ENCODE data around the gene CLCNKA.
"Not testable (repeated sequence)": the region's sequence is repeated elsewhere in the genome, so short reads cannot be mapped to it uniquely, and the experiment has no call there.

The CLCNKA gene

DNA sequence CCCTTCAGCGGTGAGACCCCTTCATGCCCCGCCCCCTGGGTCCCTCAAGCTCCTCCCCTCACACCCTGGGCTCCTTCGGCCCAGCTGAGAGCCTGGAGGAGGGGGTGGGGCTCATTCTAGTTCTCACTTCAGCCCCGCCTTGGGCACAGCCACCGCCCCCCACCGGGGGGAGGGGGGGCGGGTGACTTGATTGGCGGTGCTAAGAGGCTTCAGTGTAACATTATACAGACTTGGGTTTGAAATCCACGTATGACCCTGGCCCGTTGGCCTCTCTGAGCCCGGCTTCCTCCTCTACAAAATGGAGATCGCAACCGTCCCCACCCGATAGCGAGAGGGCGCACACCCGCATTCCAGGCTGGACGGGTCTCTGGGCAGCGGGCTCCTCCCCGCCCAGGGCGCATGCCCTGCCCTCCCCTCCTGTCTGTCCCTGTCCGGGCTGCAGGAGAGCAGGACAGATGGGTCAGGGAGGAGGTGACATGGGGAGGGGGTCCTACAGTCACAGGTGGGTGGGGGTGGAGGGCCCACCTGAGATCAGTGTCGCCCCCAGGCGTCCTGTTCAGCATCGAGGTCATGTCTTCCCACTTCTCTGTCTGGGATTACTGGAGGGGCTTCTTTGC, 26.8 kb downstream of the CLCNKA start:
- no peak for TF ChIP-seq ZFX (IDR thresholded peaks at IDR 0.05; ENCODE audit: borderline replicate concordance)
- TF ChIP-seq, protein P1, sequence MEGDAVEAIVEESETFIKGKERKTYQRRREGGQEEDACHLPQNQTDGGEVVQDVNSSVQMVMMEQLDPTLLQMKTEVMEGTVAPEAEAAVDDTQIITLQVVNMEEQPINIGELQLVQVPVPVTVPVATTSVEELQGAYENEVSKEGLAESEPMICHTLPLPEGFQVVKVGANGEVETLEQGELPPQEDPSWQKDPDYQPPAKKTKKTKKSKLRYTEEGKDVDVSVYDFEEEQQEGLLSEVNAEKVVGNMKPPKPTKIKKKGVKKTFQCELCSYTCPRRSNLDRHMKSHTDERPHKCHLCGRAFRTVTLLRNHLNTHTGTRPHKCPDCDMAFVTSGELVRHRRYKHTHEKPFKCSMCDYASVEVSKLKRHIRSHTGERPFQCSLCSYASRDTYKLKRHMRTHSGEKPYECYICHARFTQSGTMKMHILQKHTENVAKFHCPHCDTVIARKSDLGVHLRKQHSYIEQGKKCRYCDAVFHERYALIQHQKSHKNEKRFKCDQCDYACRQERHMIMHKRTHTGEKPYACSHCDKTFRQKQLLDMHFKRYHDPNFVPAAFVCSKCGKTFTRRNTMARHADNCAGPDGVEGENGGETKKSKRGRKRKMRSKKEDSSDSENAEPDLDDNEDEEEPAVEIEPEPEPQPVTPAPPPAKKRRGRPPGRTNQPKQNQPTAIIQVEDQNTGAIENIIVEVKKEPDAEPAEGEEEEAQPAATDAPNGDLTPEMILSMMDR (IDR thresholded peaks at IDR 0.05): peak; percentile 31; the same call in 1 of the 2 replicates
- no peak overlapping the region for H3K27ac ChIP-seq

GRCh38 chr1:16050328-16050727, 28.5 kb downstream of the CLCNKA start:
- no peak for TF ChIP-seq ZFX (IDR thresholded peaks at IDR 0.05; ENCODE audit: borderline replicate concordance)
- TF ChIP-seq, protein P1 (IDR thresholded peaks at IDR 0.05): no peak
- no peak overlapping the region for H3K27ac ChIP-seq

- no peak overlapping the region for H3K27ac ChIP-seq
- TF ChIP-seq, protein P1 (IDR thresholded peaks at IDR 0.05): no peak
- no peak for TF ChIP-seq ZFX (IDR thresholded peaks at IDR 0.05; ENCODE audit: borderline replicate concordance)
Measured at GRCh38 chr1:16051039-16051438, 29.2 kb downstream of the CLCNKA start.

DNA sequence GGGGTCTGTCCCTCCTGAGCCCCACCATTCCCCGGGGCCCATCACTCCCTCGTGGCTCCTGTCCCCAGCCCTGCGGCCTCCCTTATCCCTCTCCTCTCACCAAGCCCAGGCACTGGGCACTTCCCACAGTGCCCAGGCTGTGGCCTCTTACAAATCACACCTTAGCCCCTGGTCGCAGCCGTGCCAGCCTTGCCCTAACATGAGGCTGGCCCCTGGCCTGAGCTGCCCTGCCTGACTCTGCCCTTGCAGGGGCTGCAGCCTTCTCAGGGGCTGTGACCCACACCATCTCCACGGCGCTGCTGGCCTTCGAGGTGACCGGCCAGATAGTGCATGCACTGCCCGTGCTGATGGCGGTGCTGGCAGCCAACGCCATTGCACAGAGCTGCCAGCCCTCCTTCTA, 30.1 kb downstream of the CLCNKA start:
- H3K27ac ChIP-seq: not testable (repeated sequence)

DNA sequence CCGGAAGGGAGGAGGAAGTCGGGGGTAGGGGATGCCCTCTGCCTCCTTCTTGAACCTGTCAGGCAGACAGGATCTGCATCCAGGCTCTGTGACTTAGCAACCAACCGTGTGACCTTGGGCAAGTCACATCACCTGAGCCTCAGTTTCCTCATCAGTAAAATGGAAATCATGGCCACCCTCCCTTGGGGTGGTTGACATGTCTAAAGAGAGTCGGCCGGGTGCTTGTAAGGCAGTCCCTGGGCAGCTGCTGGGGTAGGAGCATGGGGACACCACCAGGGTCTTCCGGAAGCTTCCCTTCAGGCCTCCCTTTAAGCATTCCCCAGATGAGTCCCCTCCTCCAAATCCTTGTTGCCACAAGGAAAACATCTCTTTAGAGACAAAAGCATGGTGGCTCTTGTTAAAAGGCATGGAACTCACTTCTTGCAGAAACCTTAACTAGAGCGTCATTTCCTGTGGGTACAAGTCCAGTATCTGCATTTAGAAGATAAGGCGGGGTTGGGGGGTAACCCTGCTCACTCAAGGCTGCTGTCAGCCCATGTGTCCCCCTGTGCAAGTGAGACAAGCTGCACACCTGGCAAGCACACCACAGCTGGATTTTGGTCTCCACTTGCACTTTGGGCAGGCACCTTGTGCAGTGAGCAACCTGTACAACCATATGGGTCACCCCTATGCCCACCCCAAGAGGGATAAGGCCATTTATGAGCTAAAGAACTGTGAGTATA, 32.1 kb downstream of the CLCNKA start:
- H3K27ac ChIP-seq: no peak overlapping the region
- TF ChIP-seq, protein P1 (IDR thresholded peaks at IDR 0.05): no peak
- TF ChIP-seq ZFX (IDR thresholded peaks at IDR 0.05; ENCODE audit: borderline replicate concordance): no peak

GRCh38 chr1:16054598-16055540, 33.0 kb downstream of the CLCNKA start:
- no peak for TF ChIP-seq ZFX (IDR thresholded peaks at IDR 0.05; ENCODE audit: borderline replicate concordance)
- TF ChIP-seq, protein P1 (IDR thresholded peaks at IDR 0.05): no peak
- no peak overlapping the region for H3K27ac ChIP-seq

- TF ChIP-seq ZFX (IDR thresholded peaks at IDR 0.05; ENCODE audit: borderline replicate concordance): no peak
- TF ChIP-seq, protein P1 (IDR thresholded peaks at IDR 0.05): peak; percentile 96
- H3K27ac ChIP-seq: no peak overlapping the region
Measured at GRCh38 chr1:16055613-16056520, 34.0 kb downstream of the CLCNKA start.

DNA sequence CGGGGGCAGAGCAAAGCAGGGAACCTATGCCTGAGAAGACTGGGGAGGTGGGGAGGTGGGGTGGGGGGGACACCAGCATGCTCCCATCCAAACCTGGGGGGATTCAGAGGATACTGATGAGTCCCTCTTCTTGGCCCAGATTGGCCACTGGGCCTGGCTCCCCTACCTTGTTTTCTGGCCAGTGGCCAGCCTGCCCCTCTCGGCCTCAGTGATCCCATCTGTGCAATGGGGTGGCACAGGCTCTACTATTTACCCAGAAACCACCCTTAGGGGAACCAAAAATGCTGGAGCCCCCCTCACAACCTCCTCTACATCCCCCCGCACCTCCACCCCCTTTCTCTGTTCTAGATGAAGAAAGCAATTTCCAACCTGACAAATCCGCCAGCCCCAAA, 34.7 kb downstream of the CLCNKA start:
- not testable (repeated sequence) for H3K27ac ChIP-seq

- H3K27ac ChIP-seq: not testable (repeated sequence)
Measured at GRCh38 chr1:16057314-16057915, 35.6 kb downstream of the CLCNKA start.

GRCh38 chr1:16058394-16059120, 36.7 kb downstream of the CLCNKA start:
- H3K27ac ChIP-seq: not testable (repeated sequence)
